Right lobe of liver (tissue), 6 donors: ENCODE data around the gene ZDHHC1. TPM values are rescaled to one million over a fixed set of nuclear protein-coding genes. Genes with fewer than 3 reads are reported as not detected.

ENCODE experiments used
- ATAC-seq, 4 donors: fragments of 200-7000 bp; cut with Tn5 transposase; one replicate each; pipeline ENCODE4 v1.9.1; 2020; ENCODE audit warnings: mild to moderate bottlenecking in 4 of 4, moderate library complexity in 4 of 4
- DNase-seq, 3 donors: peaks; one replicate each; pipeline ENCODE4 v3.0.0-alpha.2; 2020
- H3K27ac ChIP-seq, 3 donors: fragments of 200-600 bp; one replicate each; pipeline ENCODE4 v1.8.0; 2022
- H3K27me3 ChIP-seq, 2 donors: fragments of 200-600 bp; one replicate each; pipeline ENCODE4 v1.8.0; 2022
- H3K36me3 ChIP-seq, 4 donors: fragments of 200-600 bp; sonication (generic) in 1 of 4; one replicate each; pipeline versions ENCODE4 v1.5.1 to v1.8.0; 2017 to 2022; ENCODE audit warnings: control low read depth in 1 of 4
- H3K4me1 ChIP-seq, 4 donors: fragments of 200-600 bp; sonication (generic) in 1 of 4; one replicate each; pipeline versions ENCODE4 v1.5.1 to v1.8.0; 2017 to 2022; ENCODE audit warnings: control low read depth in 1 of 4
- H3K4me3 ChIP-seq, 3 donors: fragments of 200-600 bp; one replicate each; pipeline ENCODE4 v1.8.0; 2022
- H3K9me3 ChIP-seq, 4 donors: fragments of 200-600 bp; sonication (generic) in 1 of 4; one replicate each; pipeline versions ENCODE4 v1.5.1 to v1.8.0; 2017 to 2022; ENCODE audit warnings: control low read depth in 1 of 4
- POLR2A ChIP-seq: fragments of 450-650 bp; IDR thresholded peaks from one replicate; pipeline ENCODE4 v1.6.1; 2017; ENCODE audit warnings: antibody characterized with exemption, mild to moderate bottlenecking
- WGBS: methylation state at CpG from one replicate; pipeline ENCODE4 v1.1.6; 2018; ENCODE audit warnings: low coverage, low lambda C conversion rate; ENCODE audit not compliant: insufficient coverage; ENCODE audit errors: missing lambda C conversion rate; 5-methylcytosine and 5-hydroxymethylcytosine counted together
- intact Hi-C, 2 donors: fragments of 100-400 bp; cut with DNase I; formaldehyde crosslinking; loops; one replicate each; pipeline versions ENCODE4 v1.11.2 to v1.14.1; 2022
- total RNA-seq, 6 experiments: library from RNA; depleted of rRNA in 2 of 6; stranded (reverse); fragments of >200 nt in 2 of 6; fragmentation: NEBNext Ultra II Directional in 3 of 6; extraction: Animal tissue kit (Norgen Biotek cat#: 25700) in 3 of 6; gene quantifications; one replicate each; pipeline versions ENCODE4 v1.1.0 to v1.2.4, GENCODE V29; 2016 to 2023
- TF ChIP-seq, protein P1 (sequence below), 4 donors: fragments of 200-600 bp in 3 of 4; fragments of 450-650 bp in 1 of 4; IDR thresholded peaks; one replicate each; pipeline versions ENCODE4 v1.5.1 to v1.8.0; 2016 to 2022; ENCODE audit warnings: antibody characterized with exemption in 4 of 4, mild to moderate bottlenecking in 2 of 4
- donor health status: DM: no; HTN: yes; CAD: no.
- donor health status: DM: no; HTN: no; CAD: no.
- donor health status: DM: no; HTN: no; CAD: no.
- donor health status: DM: no; HTN: yes; CAD: no.
- donor health status: DM: no; HTN: yes; CAD: no.

The ZDHHC1 gene
- total RNA-seq, 6 experiments from 2014 or later: 1.2 to 4.0 (median 1.8) TPM

DNA sequence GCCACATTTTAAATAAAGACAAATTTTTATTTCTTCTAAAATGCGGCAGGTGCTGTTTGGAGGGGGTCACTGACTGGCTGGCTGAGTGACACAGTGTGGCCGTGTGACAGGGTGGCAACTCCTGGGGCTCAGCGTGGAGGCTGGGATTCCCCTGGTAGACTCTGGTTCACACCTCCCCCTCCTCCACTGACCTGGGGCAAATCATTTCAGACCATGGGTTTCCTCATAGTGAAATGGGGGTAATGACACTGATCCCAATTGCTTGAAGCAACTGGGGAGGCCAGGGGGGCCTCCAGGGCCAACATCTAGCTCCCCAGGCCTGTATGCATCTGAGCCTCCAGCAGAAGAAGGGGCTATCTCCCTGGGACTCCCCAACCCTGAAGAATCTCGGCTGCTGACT lies 21.2 kb upstream of the ZDHHC1 start:
- Histone ChIP-seq H3K9me3 (no peaks in the 10 kb centered on the region), H3K4me1 (peaks cover 0 to 15% (median 7%) of the 10 kb centered on the region in 4 donors), H3K36me3 (peaks cover 0 to 3% (median 0%) of the 10 kb centered on the region in 4 donors), H3K27me3 (no peaks in the 10 kb centered on the region), H3K4me3 (no peak overlapping the region), H3K27ac (no peak overlapping the region)
- intact Hi-C loops: no loop called here
- TF ChIP-seq POLR2A: no peak
- TF ChIP-seq, protein P1, sequence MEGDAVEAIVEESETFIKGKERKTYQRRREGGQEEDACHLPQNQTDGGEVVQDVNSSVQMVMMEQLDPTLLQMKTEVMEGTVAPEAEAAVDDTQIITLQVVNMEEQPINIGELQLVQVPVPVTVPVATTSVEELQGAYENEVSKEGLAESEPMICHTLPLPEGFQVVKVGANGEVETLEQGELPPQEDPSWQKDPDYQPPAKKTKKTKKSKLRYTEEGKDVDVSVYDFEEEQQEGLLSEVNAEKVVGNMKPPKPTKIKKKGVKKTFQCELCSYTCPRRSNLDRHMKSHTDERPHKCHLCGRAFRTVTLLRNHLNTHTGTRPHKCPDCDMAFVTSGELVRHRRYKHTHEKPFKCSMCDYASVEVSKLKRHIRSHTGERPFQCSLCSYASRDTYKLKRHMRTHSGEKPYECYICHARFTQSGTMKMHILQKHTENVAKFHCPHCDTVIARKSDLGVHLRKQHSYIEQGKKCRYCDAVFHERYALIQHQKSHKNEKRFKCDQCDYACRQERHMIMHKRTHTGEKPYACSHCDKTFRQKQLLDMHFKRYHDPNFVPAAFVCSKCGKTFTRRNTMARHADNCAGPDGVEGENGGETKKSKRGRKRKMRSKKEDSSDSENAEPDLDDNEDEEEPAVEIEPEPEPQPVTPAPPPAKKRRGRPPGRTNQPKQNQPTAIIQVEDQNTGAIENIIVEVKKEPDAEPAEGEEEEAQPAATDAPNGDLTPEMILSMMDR (IDR thresholded peaks at IDR 0.05): no peak
- ATAC-seq (no peak), DNase-seq (no peak)
- WGBS: 78% methylated on average over 4 of the region's 4 CpGs

DNA sequence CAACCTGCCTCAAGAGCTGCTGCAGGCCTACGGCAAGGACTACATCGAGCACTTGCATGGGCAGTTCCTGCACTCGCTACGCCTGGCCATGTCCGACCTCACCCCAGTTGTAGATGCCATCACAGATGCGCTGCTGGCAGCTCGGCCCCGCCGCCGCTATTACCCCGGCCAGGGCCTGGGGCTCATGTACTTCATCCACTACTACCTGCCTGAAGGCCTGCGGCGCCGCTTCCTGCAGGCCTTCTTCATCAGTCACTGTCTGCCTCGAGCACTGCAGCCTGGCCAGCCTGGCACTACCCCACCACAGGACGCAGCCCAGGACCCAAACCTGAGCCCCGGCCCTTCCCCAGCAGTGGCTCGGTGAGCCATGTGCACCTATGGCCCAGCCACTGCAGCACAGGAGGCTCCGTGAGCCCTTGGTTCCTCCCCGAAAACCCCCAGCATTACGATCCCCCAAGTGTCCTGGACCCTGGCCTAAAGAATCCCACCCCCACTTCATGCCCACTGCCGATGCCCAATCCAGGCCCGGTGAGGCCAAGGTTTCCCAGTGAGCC lies 20.4 kb upstream of the ZDHHC1 start:
- TF ChIP-seq POLR2A: no peak
- TF ChIP-seq, protein P1 (IDR thresholded peaks at IDR 0.05): no peak
- Histone ChIP-seq H3K27me3 (no peaks in the 10 kb centered on the region), H3K9me3 (no peaks in the 10 kb centered on the region), H3K36me3 (peaks cover 0 to 3% (median 0%) of the 10 kb centered on the region in 4 donors), H3K4me1 (peaks cover 0 to 13% (median 5%) of the 10 kb centered on the region in 4 donors), H3K4me3 (no peak overlapping the region), H3K27ac (no peak overlapping the region)
- 93% methylated on average over 7 of the region's 23 CpGs for WGBS
- ATAC-seq (no peak), DNase-seq (no peak)
- intact Hi-C loops: no loop called here

DNA sequence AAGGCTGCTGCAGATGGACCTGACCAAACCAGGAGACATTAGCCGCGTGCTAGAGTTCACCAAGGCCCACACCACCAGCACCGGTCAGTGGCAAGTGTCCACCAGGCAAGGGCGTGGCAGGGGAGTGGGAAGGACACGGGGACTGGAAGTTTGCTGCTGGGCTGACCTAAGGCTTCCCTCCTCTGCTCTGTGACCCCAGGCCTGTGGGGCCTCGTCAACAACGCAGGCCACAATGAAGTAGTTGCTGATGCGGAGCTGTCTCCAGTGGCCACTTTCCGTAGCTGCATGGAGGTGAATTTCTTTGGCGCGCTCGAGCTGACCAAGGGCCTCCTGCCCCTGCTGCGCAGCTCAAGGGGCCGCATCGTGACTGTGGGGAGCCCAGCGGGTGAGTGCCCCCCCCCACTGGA lies 19.5 kb upstream of the ZDHHC1 start:
- Histone ChIP-seq H3K36me3 (peaks cover 0 to 3% (median 0%) of the 10 kb centered on the region in 4 donors), H3K27me3 (no peaks in the 10 kb centered on the region), H3K4me3 (no peak overlapping the region), H3K4me1 (peaks cover 0 to 10% (median 5%) of the 10 kb centered on the region in 4 donors), H3K27ac (no peak overlapping the region), H3K9me3 (no peaks in the 10 kb centered on the region)
- intact Hi-C loops: no loop called here
- WGBS: no CpG with 5 or more reads among the region's 16 CpGs
- DNase-seq (no peak), ATAC-seq (no peak)
- TF ChIP-seq, protein P1 (IDR thresholded peaks at IDR 0.05): no peak
- no peak for TF ChIP-seq POLR2A

DNA sequence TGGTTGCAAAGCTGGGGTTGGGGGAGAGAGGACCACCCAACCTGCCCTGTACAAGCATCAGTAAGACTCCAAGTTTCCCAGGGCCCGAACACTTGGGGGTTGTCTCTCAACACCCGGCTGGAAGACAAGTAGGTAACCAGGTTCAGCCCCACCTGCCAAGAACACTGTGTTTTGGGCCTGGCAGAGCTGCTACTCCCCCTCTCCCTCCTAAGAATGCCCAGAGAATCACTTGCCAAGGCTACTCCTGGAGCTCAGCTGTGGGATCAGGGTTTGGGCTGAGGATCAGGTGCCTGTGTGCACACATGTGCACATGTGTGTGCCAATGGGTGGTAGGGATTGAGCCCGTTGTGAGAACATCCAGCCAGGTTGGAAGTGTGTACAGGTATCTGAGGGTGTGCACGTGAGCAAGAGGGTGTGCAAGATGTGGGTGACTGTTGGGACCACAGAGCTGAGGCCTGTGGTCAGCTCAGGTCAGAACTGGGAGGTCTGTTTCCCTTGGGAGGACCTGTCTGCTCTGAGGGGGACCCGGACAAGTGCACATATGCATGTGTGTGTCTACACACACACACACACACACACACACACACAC lies 16.9 kb upstream of the ZDHHC1 start:
- peaks cover 0 to 33% (median 13%) of the 10 kb centered on the region in 4 donors for H3K4me1 ChIP-seq
- TF ChIP-seq, protein P1 (IDR thresholded peaks at IDR 0.05): no peak
- no peak for TF ChIP-seq POLR2A
- H3K4me3 ChIP-seq: no peak overlapping the region
- H3K36me3 ChIP-seq: no peaks in the 10 kb centered on the region
- DNase-seq (no peak), ATAC-seq (no peak)
- H3K9me3 ChIP-seq: no peaks in the 10 kb centered on the region
- no CpG with 5 or more reads among the region's 5 CpGs for WGBS
- H3K27me3 ChIP-seq: no peaks in the 10 kb centered on the region
- intact Hi-C loops: no loop called here
- no peak overlapping the region for H3K27ac ChIP-seq
